GM19099 (cell line): ENCODE measurements around the gene RASSF7.

Experiments
- POLR2A ChIP-seq: IDR thresholded peaks from 3 replicates; pipeline ENCODE4 v1.6.1; 2011; ENCODE audit warnings: low read depth; ENCODE audit not compliant: insufficient read length; ENCODE audit errors: extremely low read depth

Gene RASSF7

GRCh38 chr11:579830-580601 lies 19.2 kb downstream of the RASSF7 start:
- no peak for TF ChIP-seq POLR2A

DNA sequence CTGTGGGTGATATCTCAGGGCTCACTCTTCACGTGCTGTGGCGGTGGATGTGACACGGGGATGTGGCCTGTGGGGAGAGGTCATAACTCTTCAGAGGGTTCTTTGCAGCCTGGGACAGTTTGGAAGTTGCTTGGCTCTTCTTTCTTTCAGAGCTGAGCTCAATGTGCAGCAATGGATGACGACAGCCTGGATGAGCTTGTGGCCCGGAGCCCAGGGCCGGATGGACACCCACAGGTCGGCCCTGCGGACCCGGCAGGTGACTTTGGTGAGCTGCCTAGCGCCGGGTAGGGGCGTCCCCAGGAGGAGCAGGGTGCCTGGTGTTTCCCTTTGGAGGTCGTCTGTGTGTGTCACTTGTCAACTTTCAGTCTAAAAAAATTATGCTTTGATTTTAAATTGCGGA lies 20.6 kb downstream of the RASSF7 start:
- no peak for TF ChIP-seq POLR2A

GRCh38 chr11:581752-582151 lies 21.0 kb downstream of the RASSF7 start:
- no peak for TF ChIP-seq POLR2A

DNA sequence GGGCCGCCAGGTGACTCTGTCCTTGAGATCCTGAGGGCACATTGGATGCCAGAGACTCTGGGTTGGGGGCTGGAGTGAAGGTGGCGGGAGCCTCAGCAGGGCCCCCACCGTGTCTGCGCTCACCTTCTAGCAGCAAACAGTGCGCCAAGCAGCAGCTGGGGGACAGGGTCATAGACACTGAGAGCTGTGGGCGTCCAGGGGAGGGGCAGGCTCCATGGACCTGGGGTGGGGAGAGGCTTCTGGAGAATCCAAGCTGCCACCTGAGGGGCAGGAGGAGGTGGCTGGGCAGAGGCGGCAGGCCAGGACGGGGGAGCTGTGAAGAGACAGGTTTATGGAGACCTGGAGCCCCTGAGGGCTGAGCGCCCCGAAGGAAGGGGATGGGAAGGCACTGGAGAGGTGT lies 23.5 kb downstream of the RASSF7 start:
- TF ChIP-seq POLR2A: no peak

DNA sequence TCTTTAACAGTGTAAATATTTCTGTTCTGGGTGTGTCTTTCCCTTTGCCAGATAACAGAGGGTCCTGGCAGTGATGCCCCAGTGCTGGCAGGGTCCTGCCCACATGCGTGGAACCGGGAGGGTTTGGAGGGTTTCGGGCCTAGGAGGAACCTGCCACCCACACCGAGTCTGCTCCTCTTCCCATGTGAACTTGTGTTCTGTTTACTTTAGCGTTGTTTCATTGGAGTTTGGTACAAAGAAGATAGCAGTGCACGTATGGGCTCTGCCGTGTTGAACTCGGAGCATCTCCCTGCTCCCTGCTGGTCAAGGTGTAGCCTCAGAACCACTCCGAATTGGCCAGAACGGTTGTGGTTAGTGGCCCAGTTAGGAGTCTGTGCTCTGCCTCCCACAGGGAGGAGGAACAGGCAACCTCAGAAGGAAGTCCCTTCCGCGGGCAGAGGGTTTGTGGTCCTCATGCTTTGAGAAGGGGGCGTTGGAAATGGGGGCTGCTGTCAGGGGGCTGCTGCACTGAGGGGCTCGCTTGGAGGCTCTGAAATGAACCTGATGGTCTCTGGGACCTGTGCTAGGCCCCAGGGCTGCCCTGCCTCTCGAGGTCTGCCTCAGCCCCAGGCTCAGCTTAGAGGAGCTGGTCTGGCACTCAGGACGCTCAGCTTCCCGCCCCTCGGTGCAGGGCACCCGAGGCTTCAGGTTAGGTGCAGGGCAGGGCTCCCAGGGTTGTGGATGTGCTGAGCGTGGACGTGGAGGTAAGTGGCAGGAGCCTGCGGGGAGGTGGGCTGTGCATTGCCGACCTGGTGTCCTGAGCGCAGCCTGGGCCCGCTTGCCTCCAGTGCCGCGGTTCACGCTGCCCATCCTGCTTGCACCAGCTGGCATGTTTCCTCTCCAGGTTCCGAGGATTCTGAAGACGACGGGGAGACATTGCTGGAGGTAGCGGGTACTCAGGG lies 25.9 kb downstream of the RASSF7 start:
- no peak for TF ChIP-seq POLR2A

DNA sequence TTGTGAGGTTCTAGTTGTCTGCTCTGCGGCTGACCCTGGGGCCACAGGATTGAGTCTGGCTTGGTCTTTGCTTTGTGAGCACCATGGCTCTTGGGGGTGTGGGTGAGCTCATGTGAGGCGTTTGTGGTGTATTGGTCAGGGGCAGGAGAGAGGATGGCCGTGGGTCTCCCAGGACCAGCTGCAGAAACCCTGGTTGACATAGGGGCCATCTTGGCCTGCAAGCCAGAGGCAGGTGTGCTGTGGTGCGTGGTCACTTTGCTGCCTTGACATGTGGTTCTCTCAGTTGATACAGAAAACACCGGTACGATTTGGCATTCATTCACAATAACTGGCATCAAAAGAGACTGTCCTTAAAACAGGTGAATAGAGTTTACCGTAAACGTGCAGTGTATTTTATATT lies 26.8 kb downstream of the RASSF7 start:
- no peak for TF ChIP-seq POLR2A

- TF ChIP-seq POLR2A: no peak
These were observed 27.2 kb downstream of the RASSF7 start for GRCh38 chr11:587978-588380.

DNA sequence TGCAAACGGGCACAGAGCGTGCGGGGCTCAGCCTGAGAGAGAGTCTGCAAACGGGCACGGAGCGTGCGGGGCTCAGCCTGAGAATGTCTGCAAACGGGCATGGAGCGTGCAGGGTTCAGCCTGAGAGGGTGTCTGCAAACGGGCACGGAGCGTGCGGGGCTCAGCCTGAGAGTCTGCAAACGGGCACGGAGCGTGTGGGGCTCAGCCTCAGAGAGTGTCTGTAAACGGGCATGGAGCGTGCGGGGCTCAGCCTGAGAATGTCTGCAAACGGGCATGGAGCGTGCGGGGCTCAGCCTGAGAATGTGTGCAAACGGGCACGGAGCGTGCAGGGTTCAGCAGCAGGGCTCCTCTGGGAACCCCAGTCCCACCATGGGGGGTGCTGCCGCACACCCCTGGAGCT lies 29.0 kb downstream of the RASSF7 start:
- no peak for TF ChIP-seq POLR2A

GRCh38 chr11:590997-591396 lies 30.2 kb downstream of the RASSF7 start:
- TF ChIP-seq POLR2A: no peak

DNA sequence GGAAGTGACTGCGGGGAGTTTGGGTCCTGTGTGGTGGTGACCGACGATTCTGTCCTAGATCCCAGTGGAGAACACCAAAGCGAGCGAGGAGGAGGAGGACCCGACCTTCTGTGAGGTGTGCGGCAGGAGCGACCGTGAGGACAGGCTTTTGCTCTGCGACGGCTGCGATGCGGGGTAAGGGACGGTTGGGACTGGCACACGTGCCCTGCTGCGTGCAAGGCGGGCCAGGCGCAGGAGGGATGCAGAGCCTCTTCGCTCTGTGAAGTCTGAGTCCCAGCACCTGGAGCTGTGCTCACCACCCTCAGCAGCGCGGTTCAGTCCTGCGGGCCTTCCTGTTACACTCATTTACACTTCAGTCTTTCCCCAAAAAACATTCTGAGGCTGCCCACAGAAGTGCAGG lies 31.7 kb downstream of the RASSF7 start:
- no peak for TF ChIP-seq POLR2A

GRCh38 chr11:592918-593317 lies 32.1 kb downstream of the RASSF7 start:
- no peak for TF ChIP-seq POLR2A

DNA sequence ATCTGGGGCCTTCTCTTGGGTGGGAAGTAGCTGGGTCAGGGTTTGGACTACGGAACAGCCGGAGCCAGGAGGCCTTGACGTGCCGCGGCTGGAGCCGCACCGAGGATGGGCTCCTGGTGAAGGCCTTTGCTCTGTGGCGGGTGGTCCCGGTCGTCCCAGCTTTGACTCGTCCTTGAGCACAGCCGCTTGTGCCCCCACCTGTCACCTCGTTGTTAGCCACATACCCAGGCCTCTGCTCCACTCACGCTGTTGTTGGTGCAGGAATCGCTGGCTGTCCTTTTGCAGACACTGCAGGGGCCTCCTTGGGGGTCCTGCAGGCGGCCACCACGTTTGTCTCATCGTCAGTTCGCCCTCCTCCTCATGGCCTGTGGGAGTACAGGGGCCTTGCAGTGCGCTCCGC lies 32.6 kb downstream of the RASSF7 start:
- no peak for TF ChIP-seq POLR2A

- no peak for TF ChIP-seq POLR2A
These were observed 34.6 kb downstream of the RASSF7 start for GRCh38 chr11:595400-595799.

- no peak for TF ChIP-seq POLR2A
These were observed 35.6 kb downstream of the RASSF7 start for GRCh38 chr11:596374-596773.

DNA sequence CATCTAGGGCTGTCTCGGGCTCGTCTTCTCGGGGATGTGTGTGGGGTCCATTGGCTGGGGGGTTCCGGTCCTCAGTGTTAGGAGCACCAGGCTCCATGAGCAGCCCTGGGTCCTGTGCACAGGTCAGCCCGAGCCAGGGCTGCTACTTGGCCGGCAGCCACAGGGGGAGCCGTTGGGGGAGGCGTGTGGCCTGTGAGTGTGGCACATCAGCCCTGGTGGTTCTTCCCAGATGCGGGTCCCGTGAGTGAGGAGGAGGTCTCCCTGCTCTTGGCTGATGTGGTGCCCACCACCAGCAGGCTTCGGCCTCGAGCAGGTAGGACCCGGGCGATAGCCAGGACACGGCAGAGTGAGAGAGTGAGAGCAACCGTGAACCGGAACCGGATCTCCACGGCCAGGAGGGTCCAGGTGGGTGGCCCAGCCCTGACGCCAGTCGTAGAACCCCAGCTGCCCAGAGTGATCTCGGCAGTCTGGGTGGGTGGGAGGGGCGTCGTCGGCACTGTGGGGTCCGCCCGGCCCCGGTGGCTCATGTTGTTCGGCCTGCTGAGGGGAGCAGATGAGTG lies 36.5 kb downstream of the RASSF7 start:
- no peak for TF ChIP-seq POLR2A

DNA sequence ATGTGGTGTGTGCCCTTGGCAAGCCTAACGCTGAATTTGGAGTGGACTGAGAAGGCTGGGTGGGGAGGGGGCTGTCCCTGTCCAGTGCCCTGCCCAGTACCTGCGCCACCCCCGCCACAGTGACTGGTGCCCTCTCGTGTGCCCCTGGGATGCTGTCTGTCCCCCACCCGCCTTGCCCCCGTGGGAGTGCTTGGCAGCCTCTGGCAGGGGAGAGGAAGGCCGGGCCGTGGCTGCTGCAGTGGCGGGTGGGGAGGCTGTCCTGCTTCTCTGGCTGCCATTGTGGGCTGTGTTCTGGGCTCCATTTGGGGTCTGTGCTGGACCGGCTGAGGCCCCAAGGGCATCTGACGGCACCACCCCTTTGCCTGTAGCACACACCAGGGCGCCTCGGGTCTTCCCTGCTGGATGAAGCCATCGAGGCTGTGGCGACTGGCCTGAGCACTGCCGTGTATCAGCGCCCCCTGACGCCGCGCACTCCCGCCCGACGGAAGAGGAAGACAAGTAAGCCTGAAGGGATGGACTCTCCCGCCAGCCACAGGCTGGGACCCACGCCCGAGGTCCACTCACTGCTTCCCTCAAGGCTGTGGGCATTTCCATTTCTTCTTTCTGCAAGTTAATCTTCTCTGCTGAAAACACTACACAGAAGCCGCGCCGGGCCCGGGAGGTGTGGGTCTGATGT lies 37.4 kb downstream of the RASSF7 start:
- no peak for TF ChIP-seq POLR2A
